ENCODE data around the gene XPC.

XPC gene

GRCh38 chr3:14096742-14097141 is 81.7 kb downstream of the XPC start:
- DNase-seq (ENCODE audit: low spot score), result no peak
- POLR2A ChIA-PET (ENCODE audit: low non-redundant PET), result no interaction called here
- TF ChIP-seq CTCF (conservative IDR thresholded peaks at IDR 0.05; ENCODE audit: low read depth), result no peak
- CTCF ChIA-PET, result interaction anchor here (0.7 kb wide), 1 partner anchor 15 kb away, joined by 4 read pairs; no protein-coding TSS in a partner anchor
- no peak overlapping the region for H3K27ac ChIP-seq
